ENCODE measurements around the gene IP6K3. TPM values are rescaled to one million over a fixed set of nuclear protein-coding genes. Genes with fewer than 3 reads are reported as not detected.

IP6K3 gene
- total RNA-seq, 1 donor from 2014 or later: 2.9 TPM

DNA sequence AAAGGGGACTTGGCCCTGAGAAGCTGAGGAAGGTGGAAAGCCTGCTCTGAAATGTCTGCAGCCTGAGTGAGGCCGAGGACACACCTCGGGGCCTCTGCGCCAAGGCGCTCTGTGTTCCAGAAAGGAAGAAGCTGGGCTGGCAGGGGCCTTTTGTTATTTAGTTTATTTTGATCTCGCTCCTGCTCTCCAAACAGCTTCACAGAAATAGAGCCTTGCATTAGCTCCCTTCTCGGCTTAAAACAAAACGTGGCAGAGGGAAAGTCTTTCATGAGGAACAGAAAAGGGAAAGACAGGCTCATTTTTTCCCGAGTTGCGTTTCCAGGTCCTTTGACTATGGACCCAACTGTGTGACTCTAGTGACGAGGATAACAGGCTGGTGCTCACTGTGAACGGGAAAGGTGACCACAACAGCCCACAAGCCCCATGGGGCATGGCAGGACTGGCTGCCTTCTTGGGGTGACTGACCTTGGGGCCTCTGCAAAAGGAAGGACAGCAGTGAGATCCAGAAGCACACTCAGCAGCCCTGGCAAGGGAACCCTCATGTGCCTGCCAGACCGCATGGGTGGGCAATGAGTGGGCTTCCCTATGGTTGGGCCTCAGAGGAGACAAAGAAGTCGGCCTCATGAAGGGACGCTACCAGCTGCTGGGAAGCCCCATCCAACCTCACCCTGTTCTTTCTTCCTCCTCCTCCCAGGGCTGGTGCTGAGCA is 23.6 kb upstream of the IP6K3 start:
- H3K36me3 Mint-ChIP-seq: peaks cover 16% of the 10 kb centered on the region

DNA sequence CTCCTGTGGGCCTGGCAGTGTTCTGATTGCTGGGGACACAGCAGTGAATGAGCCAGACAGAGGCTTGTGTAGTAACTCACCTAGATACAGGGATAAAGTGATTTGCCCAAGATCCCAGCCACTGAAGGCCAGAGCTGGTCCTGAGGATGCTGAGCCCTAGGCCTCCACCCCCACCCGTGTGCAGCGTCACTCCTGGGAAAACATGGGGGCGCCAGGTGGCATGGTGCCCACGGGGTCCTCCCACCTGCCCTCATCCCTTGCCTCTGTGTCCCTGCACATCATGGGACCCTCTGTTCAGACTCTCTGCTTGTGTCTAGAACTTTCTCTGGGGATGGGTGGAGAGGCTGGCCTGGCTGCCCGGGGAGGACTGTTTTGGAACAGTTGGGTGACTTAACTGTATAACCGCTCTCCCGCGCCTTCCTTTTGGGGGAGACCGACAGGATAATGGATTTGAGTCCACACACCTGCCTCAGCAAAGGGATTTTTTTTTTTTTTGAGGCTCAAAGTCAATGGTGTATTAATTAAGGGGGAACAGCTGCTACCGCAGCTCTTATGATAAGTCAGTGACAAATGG is 22.6 kb upstream of the IP6K3 start:
- H3K79me2 ChIP-seq (ENCODE audit: low read depth): no peaks in the 10 kb centered on the region
- peaks cover 4% of the 10 kb centered on the region for H3K27me3 Mint-ChIP-seq (ENCODE audit: insufficient read depth, low read depth)
- H4K20me1 ChIP-seq (ENCODE audit: low read depth): peaks cover 12% of the 10 kb centered on the region
- no peaks in the 10 kb centered on the region for H3K9me3 ChIP-seq (ENCODE audit: low read depth)
- H2AFZ ChIP-seq (replicated peaks): no peak overlapping the region
- H3K4me2 ChIP-seq: no peak overlapping the region
- H3K27ac Mint-ChIP-seq: no peak overlapping the region
- no peak overlapping the region for H3K4me3 Mint-ChIP-seq
- H3K4me1 Mint-ChIP-seq: peaks cover 34% of the 10 kb centered on the region
- peaks cover 27% of the 10 kb centered on the region for H3K4me1 ChIP-seq
- no peak overlapping the region for H3K27ac ChIP-seq
- H3K9ac ChIP-seq: no peak overlapping the region
- TF ChIP-seq EZH2phosphoT487 (IDR thresholded peaks at IDR 0.05): no peak
- TF ChIP-seq, protein P1, sequence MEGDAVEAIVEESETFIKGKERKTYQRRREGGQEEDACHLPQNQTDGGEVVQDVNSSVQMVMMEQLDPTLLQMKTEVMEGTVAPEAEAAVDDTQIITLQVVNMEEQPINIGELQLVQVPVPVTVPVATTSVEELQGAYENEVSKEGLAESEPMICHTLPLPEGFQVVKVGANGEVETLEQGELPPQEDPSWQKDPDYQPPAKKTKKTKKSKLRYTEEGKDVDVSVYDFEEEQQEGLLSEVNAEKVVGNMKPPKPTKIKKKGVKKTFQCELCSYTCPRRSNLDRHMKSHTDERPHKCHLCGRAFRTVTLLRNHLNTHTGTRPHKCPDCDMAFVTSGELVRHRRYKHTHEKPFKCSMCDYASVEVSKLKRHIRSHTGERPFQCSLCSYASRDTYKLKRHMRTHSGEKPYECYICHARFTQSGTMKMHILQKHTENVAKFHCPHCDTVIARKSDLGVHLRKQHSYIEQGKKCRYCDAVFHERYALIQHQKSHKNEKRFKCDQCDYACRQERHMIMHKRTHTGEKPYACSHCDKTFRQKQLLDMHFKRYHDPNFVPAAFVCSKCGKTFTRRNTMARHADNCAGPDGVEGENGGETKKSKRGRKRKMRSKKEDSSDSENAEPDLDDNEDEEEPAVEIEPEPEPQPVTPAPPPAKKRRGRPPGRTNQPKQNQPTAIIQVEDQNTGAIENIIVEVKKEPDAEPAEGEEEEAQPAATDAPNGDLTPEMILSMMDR (IDR thresholded peaks at IDR 0.05): no peak
- TF ChIP-seq EZH2 (IDR thresholded peaks at IDR 0.05): no peak
- H3K9me3 Mint-ChIP-seq: no peaks in the 10 kb centered on the region
- H3K27me3 ChIP-seq: no peaks in the 10 kb centered on the region
- peaks cover 29% of the 10 kb centered on the region for H3F3A ChIP-seq (ENCODE audit: low read depth)
- H3K4me3 ChIP-seq: no peak overlapping the region
- no peak for DNase-seq (ENCODE audit: low spot score)
- peaks cover 9% of the 10 kb centered on the region for H3K36me3 Mint-ChIP-seq
- H3K36me3 ChIP-seq: no peaks in the 10 kb centered on the region

More for the DNA sequence above, 23.6 kb upstream of the IP6K3 start:
- Histone ChIP-seq H3K9ac (no peak overlapping the region), H3K4me1 (peaks cover 27% of the 10 kb centered on the region), H4K20me1 (ENCODE audit: low read depth) (peaks cover 12% of the 10 kb centered on the region), H3K27me3 (no peaks in the 10 kb centered on the region), H3K9me3 (ENCODE audit: low read depth) (no peaks in the 10 kb centered on the region), H2AFZ (replicated peaks) (no peak overlapping the region), H3K27ac (no peak overlapping the region), H3K79me2 (ENCODE audit: low read depth) (no peaks in the 10 kb centered on the region), H3K36me3 (no peaks in the 10 kb centered on the region), H3F3A (ENCODE audit: low read depth) (peaks cover 29% of the 10 kb centered on the region), H3K4me2 (peak overlapping the region; percentile 17), H3K4me3 (no peak overlapping the region)
- Mint-ChIP-seq H3K4me1 (peaks cover 34% of the 10 kb centered on the region), H3K27me3 (ENCODE audit: insufficient read depth, low read depth) (peaks cover 3% of the 10 kb centered on the region), H3K9me3 (no peaks in the 10 kb centered on the region), H3K27ac (peak overlapping the region; percentile 85), H3K4me3 (no peak overlapping the region)
- no peak for TF ChIP-seq EZH2phosphoT487 (IDR thresholded peaks at IDR 0.05)
- TF ChIP-seq, protein P1 (IDR thresholded peaks at IDR 0.05): no peak
- no peak for TF ChIP-seq EZH2 (IDR thresholded peaks at IDR 0.05)
- DNase-seq (ENCODE audit: low spot score): no peak

- no peak overlapping the region for H3K4me2 ChIP-seq
- peaks cover 27% of the 10 kb centered on the region for H3K4me1 ChIP-seq
- H3F3A ChIP-seq (ENCODE audit: low read depth): peaks cover 29% of the 10 kb centered on the region
- Mint-ChIP-seq H3K4me3 (no peak overlapping the region), H3K27me3 (ENCODE audit: insufficient read depth, low read depth) (peaks cover 4% of the 10 kb centered on the region), H3K27ac (peak overlapping the region; percentile 84), H3K4me1 (peaks cover 37% of the 10 kb centered on the region), H3K36me3 (peaks cover 9% of the 10 kb centered on the region), H3K9me3 (no peaks in the 10 kb centered on the region)
- H3K27ac ChIP-seq: no peak overlapping the region
- H3K9ac ChIP-seq: no peak overlapping the region
- no peaks in the 10 kb centered on the region for H3K36me3 ChIP-seq
- no peaks in the 10 kb centered on the region for H3K27me3 ChIP-seq
- H3K4me3 ChIP-seq: no peak overlapping the region
- TF ChIP-seq EZH2 (IDR thresholded peaks at IDR 0.05) (no peak), EZH2phosphoT487 (IDR thresholded peaks at IDR 0.05) (no peak)
- TF ChIP-seq, protein P1 (IDR thresholded peaks at IDR 0.05): peak; percentile 87
- H2AFZ ChIP-seq (replicated peaks): no peak overlapping the region
- peak; percentile 85 for DNase-seq (ENCODE audit: low spot score)
- no peaks in the 10 kb centered on the region for H3K9me3 ChIP-seq (ENCODE audit: low read depth)
- H4K20me1 ChIP-seq (ENCODE audit: low read depth): peaks cover 12% of the 10 kb centered on the region
- no peaks in the 10 kb centered on the region for H3K79me2 ChIP-seq (ENCODE audit: low read depth)
Observed at GRCh38 chr6:33768644-33769120, 22.0 kb upstream of the IP6K3 start.

Data from neural progenitor cell (in vitro differentiated cells).